Measurements from ENCODE around the gene CCL11.

DNA sequence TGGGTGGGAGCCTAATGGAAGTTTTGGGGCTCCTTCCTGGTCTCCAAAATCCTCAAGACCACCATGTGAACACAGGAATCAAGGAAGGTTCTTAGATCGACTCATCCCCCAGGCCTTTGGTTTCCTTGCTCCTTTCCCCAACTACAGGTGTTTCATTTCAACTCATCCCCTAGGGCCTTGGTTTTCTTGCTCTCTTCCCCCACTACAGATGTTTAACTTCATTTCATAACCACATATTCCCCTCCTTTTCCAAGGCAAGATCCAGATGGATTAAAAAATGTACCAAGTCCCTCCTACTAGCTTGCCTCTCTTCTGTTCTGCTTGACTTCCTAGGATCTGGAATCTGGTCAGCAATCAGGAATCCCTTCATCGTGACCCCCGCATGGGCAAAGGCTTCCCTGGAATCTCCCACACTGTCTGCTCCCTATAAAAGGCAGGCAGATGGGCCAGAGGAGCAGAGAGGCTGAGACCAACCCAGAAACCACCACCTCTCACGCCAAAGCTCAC, at the start of gene CCL11:
- TF ChIP-seq HNF4A (CRISPR knock-in tag; IDR thresholded peaks at IDR 0.05): no peak
- no peak for TF ChIP-seq PHF20 (CRISPR knock-in tag; IDR thresholded peaks at IDR 0.05)
- TF ChIP-seq TCF7L2 (IDR thresholded peaks at IDR 0.05; ENCODE audit: low read depth, low read length): no peak
- TF ChIP-seq, protein P1, sequence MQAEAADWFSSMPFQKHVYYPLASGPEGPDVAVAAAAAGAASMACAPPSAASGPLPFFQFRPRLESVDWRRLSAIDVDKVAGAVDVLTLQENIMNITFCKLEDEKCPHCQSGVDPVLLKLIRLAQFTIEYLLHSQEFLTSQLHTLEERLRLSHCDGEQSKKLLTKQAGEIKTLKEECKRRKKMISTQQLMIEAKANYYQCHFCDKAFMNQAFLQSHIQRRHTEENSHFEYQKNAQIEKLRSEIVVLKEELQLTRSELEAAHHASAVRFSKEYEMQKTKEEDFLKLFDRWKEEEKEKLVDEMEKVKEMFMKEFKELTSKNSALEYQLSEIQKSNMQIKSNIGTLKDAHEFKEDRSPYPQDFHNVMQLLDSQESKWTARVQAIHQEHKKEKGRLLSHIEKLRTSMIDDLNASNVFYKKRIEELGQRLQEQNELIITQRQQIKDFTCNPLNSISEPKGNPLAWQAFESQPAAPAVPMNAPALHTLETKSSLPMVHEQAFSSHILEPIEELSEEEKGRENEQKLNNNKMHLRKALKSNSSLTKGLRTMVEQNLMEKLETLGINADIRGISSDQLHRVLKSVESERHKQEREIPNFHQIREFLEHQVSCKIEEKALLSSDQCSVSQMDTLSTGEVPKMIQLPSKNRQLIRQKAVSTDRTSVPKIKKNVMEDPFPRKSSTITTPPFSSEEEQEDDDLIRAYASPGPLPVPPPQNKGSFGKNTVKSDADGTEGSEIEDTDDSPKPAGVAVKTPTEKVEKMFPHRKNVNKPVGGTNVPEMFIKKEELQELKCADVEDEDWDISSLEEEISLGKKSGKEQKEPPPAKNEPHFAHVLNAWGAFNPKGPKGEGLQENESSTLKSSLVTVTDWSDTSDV (CRISPR knock-in tag; IDR thresholded peaks at IDR 0.05): no peak
- TF ChIP-seq JUN (CRISPR knock-in tag; IDR thresholded peaks at IDR 0.05): no peak
- no peak for TF ChIP-seq HNRNPLL (IDR thresholded peaks at IDR 0.05; ENCODE audit: low read depth, low read length, poor library complexity, severe bottlenecking)
- TF ChIP-seq, protein P2, sequence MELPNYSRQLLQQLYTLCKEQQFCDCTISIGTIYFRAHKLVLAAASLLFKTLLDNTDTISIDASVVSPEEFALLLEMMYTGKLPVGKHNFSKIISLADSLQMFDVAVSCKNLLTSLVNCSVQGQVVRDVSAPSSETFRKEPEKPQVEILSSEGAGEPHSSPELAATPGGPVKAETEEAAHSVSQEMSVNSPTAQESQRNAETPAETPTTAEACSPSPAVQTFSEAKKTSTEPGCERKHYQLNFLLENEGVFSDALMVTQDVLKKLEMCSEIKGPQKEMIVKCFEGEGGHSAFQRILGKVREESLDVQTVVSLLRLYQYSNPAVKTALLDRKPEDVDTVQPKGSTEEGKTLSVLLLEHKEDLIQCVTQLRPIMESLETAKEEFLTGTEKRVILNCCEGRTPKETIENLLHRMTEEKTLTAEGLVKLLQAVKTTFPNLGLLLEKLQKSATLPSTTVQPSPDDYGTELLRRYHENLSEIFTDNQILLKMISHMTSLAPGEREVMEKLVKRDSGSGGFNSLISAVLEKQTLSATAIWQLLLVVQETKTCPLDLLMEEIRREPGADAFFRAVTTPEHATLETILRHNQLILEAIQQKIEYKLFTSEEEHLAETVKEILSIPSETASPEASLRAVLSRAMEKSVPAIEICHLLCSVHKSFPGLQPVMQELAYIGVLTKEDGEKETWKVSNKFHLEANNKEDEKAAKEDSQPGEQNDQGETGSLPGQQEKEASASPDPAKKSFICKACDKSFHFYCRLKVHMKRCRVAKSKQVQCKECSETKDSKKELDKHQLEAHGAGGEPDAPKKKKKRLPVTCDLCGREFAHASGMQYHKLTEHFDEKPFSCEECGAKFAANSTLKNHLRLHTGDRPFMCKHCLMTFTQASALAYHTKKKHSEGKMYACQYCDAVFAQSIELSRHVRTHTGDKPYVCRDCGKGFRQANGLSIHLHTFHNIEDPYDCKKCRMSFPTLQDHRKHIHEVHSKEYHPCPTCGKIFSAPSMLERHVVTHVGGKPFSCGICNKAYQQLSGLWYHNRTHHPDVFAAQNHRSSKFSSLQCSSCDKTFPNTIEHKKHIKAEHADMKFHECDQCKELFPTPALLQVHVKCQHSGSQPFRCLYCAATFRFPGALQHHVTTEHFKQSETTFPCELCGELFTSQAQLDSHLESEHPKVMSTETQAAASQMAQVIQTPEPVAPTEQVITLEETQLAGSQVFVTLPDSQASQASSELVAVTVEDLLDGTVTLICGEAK (IDR thresholded peaks at IDR 0.05): no peak
- TF ChIP-seq, protein P2 (CRISPR knock-in tag; IDR thresholded peaks at IDR 0.05): no peak
- TF ChIP-seq ZBTB1 (CRISPR knock-in tag; IDR thresholded peaks at IDR 0.05; ENCODE audit: borderline replicate concordance): no peak
